Measurements from ENCODE around the gene WDR12. TPM values are rescaled to one million over a fixed set of nuclear protein-coding genes. Genes with fewer than 3 reads are reported as not detected.
"Not testable (repeated sequence)": the region's sequence is repeated elsewhere in the genome, so short reads cannot be mapped to it uniquely, and the experiment has no call there.

Gene WDR12
- total and polyA plus RNA-seq, 2 of the 4 experiments (the other 2 are of a cell fraction) = 8.6 to 17.0 TPM

DNA sequence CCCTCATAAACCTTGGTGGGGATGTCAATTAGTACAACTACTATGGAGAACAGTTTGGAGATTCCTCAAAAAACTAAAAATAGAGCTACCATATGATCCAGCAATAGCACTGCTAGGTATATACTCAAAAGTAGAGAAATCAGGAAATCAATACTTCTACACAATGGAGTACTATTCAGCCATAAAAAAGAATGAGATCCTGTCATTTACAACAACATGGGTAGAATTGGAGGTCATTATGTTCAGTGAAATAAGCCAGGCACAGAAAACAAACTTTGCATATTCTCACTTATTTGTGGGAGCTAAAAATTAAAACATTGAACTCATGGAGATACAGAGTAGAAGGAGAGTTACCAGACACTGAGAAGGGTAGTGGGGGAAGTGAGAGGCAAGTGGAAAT lies 6.0 kb downstream of the WDR12 start:
- H3K27me3 ChIP-seq (ENCODE audit: control insufficient read depth, insufficient read depth, low read length); in situ Hi-C loops (cut with MboI; ENCODE audit: low sequenced_read_pairs); H2AFZ ChIP-seq (replicated peaks; ENCODE audit: low read length, poor library complexity); H4K8ac ChIP-seq (ENCODE audit: low read depth in 2 of 2, low read length in 2 of 2); ATAC-seq (ENCODE audit: low read depth); H4K20me1 ChIP-seq (ENCODE audit: insufficient read depth, low read length); DNase-seq; dilution Hi-C loops (cut with HindIII; ENCODE audit: low sequenced_read_pairs, unreplicated experiment); H3K4me2 ChIP-seq (ENCODE audit: low read depth, low read length); H3K9ac ChIP-seq (ENCODE audit: low read depth, low read length); H3K56ac ChIP-seq (ENCODE audit: extremely low read depth, insufficient read depth, low read length); H3K4me3 ChIP-seq (ENCODE audit: insufficient read depth, low read depth, low read length); POLR2A ChIA-PET (ENCODE audit: unreplicated experiment); H2BK15ac ChIP-seq (ENCODE audit: low read depth, low read length); H3K4ac ChIP-seq (ENCODE audit: low read depth, low read length); H3K9me3 ChIP-seq (ENCODE audit: control insufficient read depth, insufficient read depth, low read length); H3K9me1 ChIP-seq (ENCODE audit: insufficient read depth, low read length); H2AK5ac ChIP-seq (ENCODE audit: low read depth, low read length); H3K27ac ChIP-seq (ENCODE audit: insufficient read depth, low read length); H3K36me3 ChIP-seq (ENCODE audit: control insufficient read depth, insufficient read depth, low read length); H2BK20ac ChIP-seq (ENCODE audit: low read depth, low read length); H4K91ac ChIP-seq (ENCODE audit: insufficient read depth, low read depth, low read length); intact Hi-C loops (cut with micrococcal nuclease); H4K5ac ChIP-seq (ENCODE audit: low read depth, low read length); CTCF ChIA-PET; H3K14ac ChIP-seq (replicated peaks; ENCODE audit: low read depth, low read length); H3K4me1 ChIP-seq (ENCODE audit: control insufficient read depth, insufficient read depth, low read length); H3K23ac ChIP-seq (ENCODE audit: low read depth, low read length); H3K18ac ChIP-seq (ENCODE audit: low read depth, low read length); H2BK5ac ChIP-seq (ENCODE audit: low read depth, low read length, poor library complexity, severe bottlenecking); H2AK9ac ChIP-seq (replicated peaks; ENCODE audit: low read depth, low read length, poor library complexity); H2BK120ac ChIP-seq (ENCODE audit: low read depth, low read length): not testable (repeated sequence)
- H3K79me1 ChIP-seq (ENCODE audit: low read depth in 1 of 2, low read length in 2 of 2) = peaks cover 6 to 18% of the 10 kb centered on the region in 2 experiments; a peak in 3 of 4 replicates
- BruUV-seq (replicated peaks) = TSS peak; percentile 31
